HG03108 (cell line): ENCODE measurements around the gene SMIM21.

Experiments
- ATAC-seq: cut with Tn5 transposase; IDR thresholded peaks from one replicate; pipeline ENCODE4 v1.9.1; 2021; ENCODE audit warnings: moderate library complexity; ENCODE audit not compliant: unreplicated experiment

The SMIM21 gene

DNA sequence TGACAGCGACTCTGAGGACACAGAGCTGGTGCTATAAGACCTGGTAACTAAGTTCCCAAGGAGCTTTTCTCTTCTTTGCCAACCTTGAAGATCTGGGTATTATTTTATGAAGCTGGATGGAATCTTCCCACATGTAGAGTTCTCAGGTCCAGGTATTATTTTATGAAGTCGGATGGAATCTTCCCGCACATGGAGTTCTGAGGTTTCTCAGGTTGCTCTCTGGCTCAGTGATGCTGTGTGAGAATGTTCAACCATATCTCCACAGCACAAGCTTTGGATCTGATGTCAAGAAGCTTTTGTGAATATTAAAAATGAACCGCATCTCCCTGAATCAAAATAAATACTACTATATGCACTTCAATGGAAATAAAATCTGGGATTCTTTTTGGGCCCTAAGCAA, at the start of gene SMIM21:
Gene SMIM21 (minus strand): TSS at position 101 of the 400 bp plus-strand sequence. CDS start 140 bp downstream, outside the sequence.
- ATAC-seq, result no peak

DNA sequence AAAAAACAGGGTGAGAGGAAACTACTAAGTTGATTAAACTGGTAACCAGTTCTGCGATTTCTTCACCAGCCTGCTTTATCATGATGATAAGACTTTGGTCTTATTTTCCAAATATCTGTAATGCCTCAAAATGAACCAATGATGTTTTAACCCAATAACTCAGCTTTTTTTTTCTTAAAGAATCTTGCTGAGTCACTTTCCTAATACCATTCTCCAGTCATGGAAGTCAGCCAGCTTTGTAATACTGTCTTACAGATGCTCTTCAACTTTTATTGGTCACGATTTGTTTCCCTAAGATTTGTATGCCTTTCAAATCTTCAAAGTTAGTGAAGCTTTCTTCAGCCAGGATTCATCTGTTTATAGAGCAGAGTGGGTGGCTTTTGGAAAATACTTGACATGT, 47.7 kb upstream of the SMIM21 start:
- no peak for ATAC-seq

- ATAC-seq, result no peak
Measured at GRCh38 chr18:75474332-75474731, 46.8 kb upstream of the SMIM21 start.

- ATAC-seq, result no peak
Measured at GRCh38 chr18:75473316-75473715, 45.8 kb upstream of the SMIM21 start.

DNA sequence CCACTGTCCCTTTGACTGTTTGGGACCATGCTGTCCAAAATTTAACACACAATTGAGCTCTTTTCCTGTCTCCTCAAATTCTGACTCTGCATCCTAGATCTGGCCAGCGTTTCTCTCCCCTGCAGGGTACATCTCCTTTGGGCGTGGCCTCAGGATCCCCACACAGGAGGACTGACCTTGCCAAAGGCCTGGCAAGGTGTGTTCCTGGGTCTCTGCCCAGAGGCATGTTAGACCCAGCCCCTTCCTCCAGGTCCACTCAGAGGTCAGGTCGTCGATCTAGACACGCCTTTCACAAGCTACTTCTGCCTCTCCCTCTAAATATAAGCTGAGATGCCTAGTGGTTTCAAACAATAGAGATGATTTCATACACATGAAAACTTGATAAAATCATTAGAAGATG, 45.4 kb upstream of the SMIM21 start:
- no peak for ATAC-seq

GRCh38 chr18:75472396-75472795, 44.9 kb upstream of the SMIM21 start:
- no peak for ATAC-seq

- no peak for ATAC-seq
Measured at GRCh38 chr18:75471850-75472249, 44.3 kb upstream of the SMIM21 start.

DNA sequence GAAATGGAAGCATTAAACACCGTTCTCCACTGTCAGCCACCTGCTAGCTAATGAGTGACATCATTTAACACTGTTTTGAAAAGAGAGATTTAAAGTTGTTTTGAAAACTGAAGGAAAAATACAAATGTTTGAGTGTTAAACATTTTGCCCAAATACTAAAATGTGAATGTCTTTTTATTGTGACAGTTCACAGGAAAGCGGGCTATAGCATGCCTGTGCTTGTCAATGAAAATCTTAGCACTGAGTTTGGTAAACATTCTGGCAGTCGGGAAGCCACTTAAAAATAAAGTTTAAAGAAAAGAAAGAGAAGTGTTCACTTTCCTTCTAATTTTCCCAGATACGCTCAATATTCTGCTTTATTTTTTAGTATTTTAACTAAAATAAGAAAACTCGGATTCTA, 40.3 kb upstream of the SMIM21 start:
- no peak for ATAC-seq

DNA sequence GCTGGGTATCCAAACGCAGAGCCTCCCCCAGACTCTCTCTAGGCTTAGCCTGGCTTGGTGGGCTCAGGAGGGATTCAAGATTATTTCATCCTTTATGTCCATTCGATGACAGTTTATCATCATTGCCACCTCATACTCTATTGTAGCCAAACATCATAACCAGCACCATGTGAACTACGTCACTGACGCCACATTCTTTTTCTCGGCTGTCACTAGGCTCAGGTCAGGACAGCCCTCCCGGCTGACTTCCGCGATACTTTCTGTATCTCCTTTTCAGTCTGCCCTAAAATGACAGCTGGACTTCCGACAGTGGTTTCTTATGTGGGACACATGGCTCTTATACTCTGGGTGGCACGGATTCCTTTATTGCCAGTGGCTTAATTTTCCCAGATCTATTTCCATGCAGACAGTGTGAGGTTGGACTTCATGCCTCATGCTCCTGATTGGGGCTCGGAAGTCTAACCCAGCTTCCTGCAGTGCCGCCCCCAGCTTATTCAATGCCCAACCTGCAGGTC, 39.8 kb upstream of the SMIM21 start:
- no peak for ATAC-seq

- no peak for ATAC-seq
Measured at GRCh38 chr18:75464356-75464755, 36.9 kb upstream of the SMIM21 start.

DNA sequence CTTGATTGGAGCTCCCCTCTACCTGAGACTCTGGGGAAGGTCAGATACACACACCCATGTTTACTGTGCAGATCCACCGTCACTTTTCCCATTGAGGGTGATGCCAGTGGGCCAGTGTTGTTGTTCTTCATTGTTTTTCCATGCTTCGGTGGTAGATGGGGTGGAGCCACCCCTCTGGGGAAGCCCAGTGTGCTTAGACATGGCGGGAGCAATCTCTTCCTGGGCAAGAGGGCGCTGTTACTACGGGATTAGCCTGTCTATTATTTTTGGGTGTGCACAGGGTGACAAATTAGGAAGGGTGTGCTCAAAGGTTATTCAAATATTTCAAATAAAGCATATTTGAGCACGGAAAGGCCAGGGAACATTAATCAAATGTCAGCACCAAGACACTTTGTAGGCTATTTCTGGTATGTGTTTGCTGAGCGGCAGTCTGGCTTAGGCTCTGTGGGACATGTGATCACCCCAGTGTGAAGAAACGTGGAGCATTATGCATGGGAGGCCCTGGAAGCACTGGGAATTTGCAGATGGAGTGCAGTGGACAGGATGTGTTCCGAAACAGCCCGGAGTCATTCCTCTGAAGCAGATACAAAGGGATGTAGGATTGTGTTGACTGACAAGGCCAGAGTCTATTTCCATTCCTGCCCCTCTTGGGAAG, 34.8 kb upstream of the SMIM21 start:
- no peak for ATAC-seq

GRCh38 chr18:75456199-75456631, 28.7 kb upstream of the SMIM21 start:
- ATAC-seq, result no peak

- ATAC-seq, result no peak
Measured at GRCh38 chr18:75455249-75456198, 28.0 kb upstream of the SMIM21 start.

- no peak for ATAC-seq
Measured at GRCh38 chr18:75454022-75454795, 26.7 kb upstream of the SMIM21 start.

DNA sequence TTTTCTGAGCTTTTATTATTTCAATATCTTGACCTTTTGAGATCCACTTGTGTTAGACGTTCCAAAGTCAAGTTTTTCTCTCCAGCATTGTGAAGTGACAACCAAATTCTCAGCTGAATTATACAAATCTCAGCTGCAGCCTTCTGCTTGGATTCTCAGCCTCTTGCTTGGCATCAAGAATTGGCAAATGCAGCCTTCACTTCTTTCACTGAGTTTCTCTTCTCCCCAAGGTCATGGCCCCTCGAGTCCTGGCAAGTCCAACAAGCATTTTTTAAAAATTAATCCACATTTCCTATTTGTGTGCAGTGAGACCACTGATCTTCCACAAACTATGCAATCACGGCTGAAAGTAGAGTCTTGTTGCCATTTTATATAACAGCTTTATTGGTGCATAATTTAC, 23.4 kb upstream of the SMIM21 start:
- ATAC-seq, result no peak

DNA sequence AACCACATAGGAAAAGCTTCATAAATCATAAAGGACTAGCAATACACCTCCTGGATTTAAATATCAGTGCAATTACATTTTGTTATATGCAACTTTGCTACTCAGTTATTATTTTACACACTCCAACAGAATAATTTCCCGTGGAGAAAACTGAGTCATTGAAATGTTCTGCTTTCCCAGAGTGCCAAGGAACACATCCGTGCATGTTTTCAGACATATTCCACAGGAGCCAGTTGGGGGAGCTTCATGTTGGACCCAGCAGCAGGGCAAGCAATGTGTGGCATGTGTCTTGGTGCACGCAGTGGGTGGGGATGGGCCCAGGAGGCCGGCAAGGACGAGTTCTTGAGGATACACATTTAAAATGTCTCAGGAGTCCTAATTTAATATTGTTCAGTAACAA, 14.4 kb upstream of the SMIM21 start:
- ATAC-seq, result no peak

GRCh38 chr18:75439348-75439747, 11.8 kb upstream of the SMIM21 start:
- no peak for ATAC-seq

GRCh38 chr18:75438891-75439290, 11.4 kb upstream of the SMIM21 start:
- ATAC-seq, result no peak

DNA sequence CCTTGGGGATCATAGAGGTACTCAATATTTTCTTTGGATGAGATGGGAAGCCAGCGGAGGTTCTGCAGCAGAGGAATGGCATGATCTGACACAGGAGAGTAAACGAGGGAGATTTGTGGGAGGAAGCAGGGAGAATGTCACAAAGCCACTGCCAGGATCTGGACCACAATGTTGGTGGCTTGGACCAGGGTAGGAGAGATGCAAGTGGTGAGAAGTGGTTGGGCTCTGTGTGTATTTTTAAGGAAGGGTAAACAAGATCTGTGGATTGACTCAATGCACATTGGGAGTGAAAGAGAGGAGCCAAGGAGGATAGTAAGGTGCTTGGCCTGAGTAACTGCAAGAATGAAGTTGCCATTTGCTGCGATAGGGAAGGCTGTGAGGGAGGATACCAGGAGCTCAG, 10.5 kb upstream of the SMIM21 start:
- ATAC-seq, result no peak

DNA sequence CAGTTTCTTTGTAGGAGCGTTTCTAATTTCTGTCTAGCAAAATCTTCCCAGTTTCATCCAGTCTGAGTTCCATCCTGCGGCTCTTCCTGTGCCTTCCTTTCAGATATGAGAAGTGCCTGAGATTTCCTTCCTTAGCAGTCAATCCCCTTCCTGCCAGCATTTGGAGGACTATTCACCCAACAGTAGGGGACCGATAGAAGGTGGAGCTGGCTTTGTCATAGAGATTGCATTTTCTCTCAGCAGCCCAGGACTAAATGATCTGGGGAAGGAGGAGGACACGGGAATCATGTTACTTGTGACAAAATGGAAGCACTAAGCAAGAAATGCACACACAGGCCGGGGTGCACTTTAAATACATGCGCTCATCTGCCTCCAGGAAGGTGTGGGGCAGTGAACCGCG, 5.6 kb upstream of the SMIM21 start:
- ATAC-seq, result no peak

- no peak for ATAC-seq
Measured at GRCh38 chr18:75429975-75430374, 2.5 kb upstream of the SMIM21 start.
